HepG2 (cell line): ENCODE measurements around the gene TJAP1. TPM values are rescaled to one million over a fixed set of nuclear protein-coding genes. Genes with fewer than 3 reads are reported as not detected.

Experiments used
- CREB1 ChIP-seq, 2 experiments: fragments of 450-650 bp in 1 of 2; IDR thresholded peaks; 2 replicates each; pipeline ENCODE4 v1.6.1; 2016 to 2017; ENCODE audit warnings: control low read depth in 1 of 2, mild to moderate bottlenecking in 1 of 2, missing compliant biosample characterization in 1 of 2, missing genetic modification characterization in 1 of 2
- FOXP1 ChIP-seq, 2 experiments: fragments of 450-650 bp in 1 of 2; IDR thresholded peaks; 2 replicates each; pipeline ENCODE4 v1.6.1; 2017 to 2018; ENCODE audit warnings: antibody characterized with exemption in 1 of 2
- HBP1 ChIP-seq: IDR thresholded peaks from 2 replicates; pipeline ENCODE4 v1.6.1; 2016; ENCODE audit warnings: low read depth, control low read depth
- SIN3B ChIP-seq: fragments of 150-350 bp; IDR thresholded peaks from 2 replicates; pipeline ENCODE4 v1.6.1; 2014; ENCODE audit warnings: low read length
- YEATS4 ChIP-seq: sonication (generic); formaldehyde crosslinking; IDR thresholded peaks from 2 replicates; pipeline ENCODE4 v1.4.0; 2020; ENCODE audit warnings: missing genetic modification reagents, borderline replicate concordance
- ZFY ChIP-seq: sonication (generic); formaldehyde crosslinking; IDR thresholded peaks from 2 replicates; pipeline ENCODE4 v1.4.0; 2020; ENCODE audit warnings: missing genetic modification reagents
- ZKSCAN8 ChIP-seq: IDR thresholded peaks from 2 replicates; pipeline ENCODE4 v1.6.1; 2016; ENCODE audit warnings: borderline replicate concordance, missing genetic modification reagents, missing compliant biosample characterization
- ZNF234 ChIP-seq: sonication (generic); formaldehyde crosslinking; conservative IDR thresholded peaks from 2 replicates; pipeline ENCODE4 v1.5.1; 2020; ENCODE audit warnings: mild to moderate bottlenecking, missing genetic modification reagents
- ZNF318 ChIP-seq: sonication (generic); formaldehyde crosslinking; IDR thresholded peaks from 2 replicates; pipeline ENCODE4 v1.4.0; 2020; ENCODE audit warnings: mild to moderate bottlenecking, missing genetic modification reagents
- polyA plus RNA-seq, 8 experiments: library from polyadenylated mRNA; depleted of rRNA in 3 of 8; stranded (reverse) in 7 of 8; unstranded in 1 of 8; fragments of >200 nt; fragmentation: Illumina TruSeq in 4 of 8; extraction: Trizol in 4 of 8; gene quantifications; 2 replicates each; pipeline versions ENCODE4 v1.2.1 to v1.2.3, GENCODE V29; 2011 to 2016; ENCODE audit warnings: low read depth in 4 of 8, missing spikeins in 1 of 8, mixed read lengths in 1 of 8; ENCODE audit not compliant: insufficient read depth in 1 of 8
- total RNA-seq, 5 experiments: library from RNA; depleted of rRNA; stranded (reverse); fragments of >200 nt; fragmentation: Illumina TruSeq; extraction: Trizol; gene quantifications; 2 replicates each; pipeline ENCODE4 v1.2.3, GENCODE V29; 2016; ENCODE audit warnings: low read depth in 1 of 5
- TF ChIP-seq, protein P1 (sequence below), 2 experiments: sonication (generic) in 1 of 2; formaldehyde crosslinking in 1 of 2; IDR thresholded peaks; 2 replicates each; pipeline versions ENCODE4 v1.5.1 to v1.6.1; 2011 to 2020; ENCODE audit warnings: borderline replicate concordance in 1 of 2, low read depth in 1 of 2, low read length in 1 of 2, mild to moderate bottlenecking in 1 of 2, missing genetic modification reagents in 1 of 2, moderate library complexity in 1 of 2
- TF ChIP-seq, protein P2 (sequence below): IDR thresholded peaks from 2 replicates; pipeline ENCODE4 v1.4.0; 2020; ENCODE audit warnings: mild to moderate bottlenecking, missing genetic modification reagents

The TJAP1 gene
- total and polyA plus RNA-seq, 2 of the 13 experiments (the other 11 are each of a cell fraction or from before 2014, with no cell fraction given): 15.7 to 41.6 TPM

GRCh38 chr6:43454290-43454695 lies 23.1 kb upstream of the TJAP1 start (continued):
- TF ChIP-seq, protein P1, sequence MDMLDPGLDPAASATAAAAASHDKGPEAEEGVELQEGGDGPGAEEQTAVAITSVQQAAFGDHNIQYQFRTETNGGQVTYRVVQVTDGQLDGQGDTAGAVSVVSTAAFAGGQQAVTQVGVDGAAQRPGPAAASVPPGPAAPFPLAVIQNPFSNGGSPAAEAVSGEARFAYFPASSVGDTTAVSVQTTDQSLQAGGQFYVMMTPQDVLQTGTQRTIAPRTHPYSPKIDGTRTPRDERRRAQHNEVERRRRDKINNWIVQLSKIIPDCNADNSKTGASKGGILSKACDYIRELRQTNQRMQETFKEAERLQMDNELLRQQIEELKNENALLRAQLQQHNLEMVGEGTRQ (IDR thresholded peaks at IDR 0.05; ENCODE audit: low read depth, low read length): no peak
- TF ChIP-seq, protein P1 (CRISPR knock-in tag; IDR thresholded peaks at IDR 0.05; ENCODE audit: borderline replicate concordance): no peak
- TF ChIP-seq ZKSCAN8 (CRISPR knock-in tag): no peak; the same call in 1 of the 2 replicates
- TF ChIP-seq ZNF318: 0 out of 2 replicates have a peak, but pooled peaks have one; percentile 60
- TF ChIP-seq ZNF234 (CRISPR knock-in tag): no peak
- no peak for TF ChIP-seq ZFY (CRISPR knock-in tag)
- TF ChIP-seq CREB1 (IDR thresholded peaks at IDR 0.05): no peak
- no peak for TF ChIP-seq CREB1 (CRISPR knock-in tag; IDR thresholded peaks at IDR 0.05)
- no peak for TF ChIP-seq SIN3B
- TF ChIP-seq FOXP1 (IDR thresholded peaks at IDR 0.05): no peak
- no peak for TF ChIP-seq FOXP1 (CRISPR knock-in tag; IDR thresholded peaks at IDR 0.05)
- TF ChIP-seq YEATS4: no peak
- TF ChIP-seq, protein P2, sequence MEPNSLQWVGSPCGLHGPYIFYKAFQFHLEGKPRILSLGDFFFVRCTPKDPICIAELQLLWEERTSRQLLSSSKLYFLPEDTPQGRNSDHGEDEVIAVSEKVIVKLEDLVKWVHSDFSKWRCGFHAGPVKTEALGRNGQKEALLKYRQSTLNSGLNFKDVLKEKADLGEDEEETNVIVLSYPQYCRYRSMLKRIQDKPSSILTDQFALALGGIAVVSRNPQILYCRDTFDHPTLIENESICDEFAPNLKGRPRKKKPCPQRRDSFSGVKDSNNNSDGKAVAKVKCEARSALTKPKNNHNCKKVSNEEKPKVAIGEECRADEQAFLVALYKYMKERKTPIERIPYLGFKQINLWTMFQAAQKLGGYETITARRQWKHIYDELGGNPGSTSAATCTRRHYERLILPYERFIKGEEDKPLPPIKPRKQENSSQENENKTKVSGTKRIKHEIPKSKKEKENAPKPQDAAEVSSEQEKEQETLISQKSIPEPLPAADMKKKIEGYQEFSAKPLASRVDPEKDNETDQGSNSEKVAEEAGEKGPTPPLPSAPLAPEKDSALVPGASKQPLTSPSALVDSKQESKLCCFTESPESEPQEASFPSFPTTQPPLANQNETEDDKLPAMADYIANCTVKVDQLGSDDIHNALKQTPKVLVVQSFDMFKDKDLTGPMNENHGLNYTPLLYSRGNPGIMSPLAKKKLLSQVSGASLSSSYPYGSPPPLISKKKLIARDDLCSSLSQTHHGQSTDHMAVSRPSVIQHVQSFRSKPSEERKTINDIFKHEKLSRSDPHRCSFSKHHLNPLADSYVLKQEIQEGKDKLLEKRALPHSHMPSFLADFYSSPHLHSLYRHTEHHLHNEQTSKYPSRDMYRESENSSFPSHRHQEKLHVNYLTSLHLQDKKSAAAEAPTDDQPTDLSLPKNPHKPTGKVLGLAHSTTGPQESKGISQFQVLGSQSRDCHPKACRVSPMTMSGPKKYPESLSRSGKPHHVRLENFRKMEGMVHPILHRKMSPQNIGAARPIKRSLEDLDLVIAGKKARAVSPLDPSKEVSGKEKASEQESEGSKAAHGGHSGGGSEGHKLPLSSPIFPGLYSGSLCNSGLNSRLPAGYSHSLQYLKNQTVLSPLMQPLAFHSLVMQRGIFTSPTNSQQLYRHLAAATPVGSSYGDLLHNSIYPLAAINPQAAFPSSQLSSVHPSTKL (CRISPR knock-in tag): no peak
- no peak for TF ChIP-seq HBP1
